KMS-11 (cell line): ENCODE data around the gene MDM4.
"Not testable (repeated sequence)": the region's sequence is repeated elsewhere in the genome, so short reads cannot be mapped to it uniquely, and the experiment has no call there.

ENCODE experiments used
- H2AFZ ChIP-seq: fragments of 200-600 bp; sonication (generic); 2 replicates; pipeline ENCODE4 v1.6.1; 2016; ENCODE audit warnings: antibody characterized with exemption, mixed run types, low read depth
- H3K27ac ChIP-seq: fragments of 200-600 bp; sonication (generic); 2 replicates; pipeline ENCODE4 v1.6.1; 2016; ENCODE audit warnings: mild to moderate bottlenecking, mixed run types
- H3K27me3 ChIP-seq: fragments of 200-600 bp; sonication (generic); 2 replicates; pipeline ENCODE4 v1.6.1; 2017; ENCODE audit warnings: mild to moderate bottlenecking, low read depth, mixed run types, moderate library complexity; ENCODE audit not compliant: insufficient read depth
- H3K36me3 ChIP-seq: fragments of 200-600 bp; sonication (generic); 2 replicates; pipeline ENCODE4 v1.6.1; 2017; ENCODE audit warnings: mild to moderate bottlenecking, mixed run types; ENCODE audit not compliant: insufficient read depth
- H3K4me1 ChIP-seq: fragments of 200-600 bp; sonication (generic); 2 replicates; pipeline ENCODE4 v1.6.1; 2016; ENCODE audit warnings: mild to moderate bottlenecking, low read depth, mixed run types; ENCODE audit not compliant: poor library complexity, severe bottlenecking
- H3K4me2 ChIP-seq: fragments of 200-600 bp; sonication (generic); 2 replicates; pipeline ENCODE4 v1.7.0; 2016; ENCODE audit warnings: mild to moderate bottlenecking, mixed run types
- H3K4me3 ChIP-seq: fragments of 200-600 bp; sonication (generic); IDR thresholded peaks from 2 replicates; pipeline ENCODE4 v1.6.1; 2017; ENCODE audit warnings: low read depth, low read length, mixed read lengths; ENCODE audit not compliant: insufficient read depth
- H3K79me2 ChIP-seq: fragments of 200-600 bp; sonication (generic); 2 replicates; pipeline ENCODE4 v1.6.1; 2016; ENCODE audit warnings: low read depth, mixed run types; ENCODE audit not compliant: insufficient read depth
- H3K9ac ChIP-seq: fragments of 200-600 bp; sonication (generic); 2 replicates; pipeline ENCODE4 v1.6.1; 2016; ENCODE audit warnings: mild to moderate bottlenecking, mixed run types
- H4K20me1 ChIP-seq: fragments of 200-600 bp; sonication (generic); 2 replicates; pipeline ENCODE4 v1.6.1; 2016; ENCODE audit warnings: mild to moderate bottlenecking, mixed run types; ENCODE audit not compliant: insufficient read depth
- CTCF ChIP-seq: fragments of 200-600 bp; sonication (generic); conservative IDR thresholded peaks from 2 replicates; pipeline ENCODE4 v1.6.1; 2017; ENCODE audit warnings: low read depth, mild to moderate bottlenecking, antibody characterized with exemption, low read length, moderate library complexity, mixed read lengths

MDM4 gene

GRCh38 chr1:204556458-204557052 lies 40.3 kb downstream of the MDM4 start:
- no peak overlapping the region for H3K4me3 ChIP-seq
- H3K36me3 ChIP-seq: no peaks in the 10 kb centered on the region
- H3K27ac ChIP-seq: no peak overlapping the region
- H3K79me2 ChIP-seq: no peaks in the 10 kb centered on the region; the same call in 1 of the 2 replicates
- no peaks in the 10 kb centered on the region for H3K27me3 ChIP-seq
- no peak for TF ChIP-seq CTCF
- no peak overlapping the region for H3K4me2 ChIP-seq
- H2AFZ ChIP-seq: no peak overlapping the region
- H3K9ac ChIP-seq: no peak overlapping the region
- H3K4me1 ChIP-seq: no peaks in the 10 kb centered on the region
- no peaks in the 10 kb centered on the region for H4K20me1 ChIP-seq

GRCh38 chr1:204558467-204558866 lies 42.3 kb downstream of the MDM4 start:
- no peak overlapping the region for H3K4me2 ChIP-seq
- H3K9ac ChIP-seq: no peak overlapping the region
- no peak overlapping the region for H2AFZ ChIP-seq
- H4K20me1 ChIP-seq: no peaks in the 10 kb centered on the region
- H3K36me3 ChIP-seq: no peaks in the 10 kb centered on the region
- no peak for TF ChIP-seq CTCF
- H3K4me1 ChIP-seq: no peaks in the 10 kb centered on the region
- H3K27me3 ChIP-seq: no peaks in the 10 kb centered on the region
- no peak overlapping the region for H3K27ac ChIP-seq
- H3K79me2 ChIP-seq: no peaks in the 10 kb centered on the region
- H3K4me3 ChIP-seq: no peak overlapping the region

GRCh38 chr1:204560002-204560401 lies 43.8 kb downstream of the MDM4 start:
- not testable (repeated sequence) for H3K79me2 ChIP-seq, H3K36me3 ChIP-seq, H3K9ac ChIP-seq, H3K27ac ChIP-seq, H4K20me1 ChIP-seq, H3K4me2 ChIP-seq, H3K27me3 ChIP-seq, H3K4me3 ChIP-seq, H3K4me1 ChIP-seq, H2AFZ ChIP-seq

GRCh38 chr1:204560590-204561150 lies 44.5 kb downstream of the MDM4 start:
- Histone ChIP-seq H3K79me2 (no peaks in the 10 kb centered on the region), H3K27ac (no peak overlapping the region), H3K4me1 (peaks cover 14% of the 10 kb centered on the region), H3K9ac (no peak overlapping the region), H3K27me3 (no peaks in the 10 kb centered on the region), H4K20me1 (no peaks in the 10 kb centered on the region), H3K4me2 (no peak overlapping the region), H3K36me3 (no peaks in the 10 kb centered on the region), H3K4me3 (no peak overlapping the region), H2AFZ (no peak overlapping the region)
- TF ChIP-seq CTCF: no peak

GRCh38 chr1:204562075-204562990 lies 46.1 kb downstream of the MDM4 start:
- TF ChIP-seq CTCF: no peak
- Histone ChIP-seq H4K20me1 (no peaks in the 10 kb centered on the region), H3K4me2 (no peak overlapping the region), H3K4me1 (peaks cover 14% of the 10 kb centered on the region), H3K36me3 (no peaks in the 10 kb centered on the region), H3K27ac (no peak overlapping the region), H3K9ac (no peak overlapping the region), H2AFZ (no peak overlapping the region), H3K27me3 (no peaks in the 10 kb centered on the region), H3K4me3 (no peak overlapping the region), H3K79me2 (no peaks in the 10 kb centered on the region)
